Neural progenitor cell (in vitro differentiated cells): Measurements from ENCODE around the gene ARSH.

Experiments used
- CTCF ChIP-seq: fragments of 200-600 bp; sonication (generic); IDR thresholded peaks from 2 replicates; pipeline ENCODE4 v1.5.1; 2017; ENCODE audit warnings: antibody characterized with exemption, mild to moderate bottlenecking
- EZH2 ChIP-seq: fragments of 200-600 bp; sonication (generic); IDR thresholded peaks from 2 replicates; pipeline ENCODE4 v1.6.1; 2017; ENCODE audit warnings: antibody characterized with exemption, mild to moderate bottlenecking, moderate library complexity

- TF ChIP-seq CTCF (no peak), EZH2 (no peak)
Observed at GRCh38 chrX:3037218-3037617, 30.9 kb downstream of the ARSH start.
